ENCODE measurements around the gene CEPT1. TPM values are rescaled to one million over a fixed set of nuclear protein-coding genes. Genes with fewer than 3 reads are reported as not detected.

The CEPT1 gene
- total and polyA plus RNA-seq, 2 donors (not counting 3 experiments of a cell fraction or from before 2014, with no cell fraction given), result 13.6 to 29.1 TPM

DNA sequence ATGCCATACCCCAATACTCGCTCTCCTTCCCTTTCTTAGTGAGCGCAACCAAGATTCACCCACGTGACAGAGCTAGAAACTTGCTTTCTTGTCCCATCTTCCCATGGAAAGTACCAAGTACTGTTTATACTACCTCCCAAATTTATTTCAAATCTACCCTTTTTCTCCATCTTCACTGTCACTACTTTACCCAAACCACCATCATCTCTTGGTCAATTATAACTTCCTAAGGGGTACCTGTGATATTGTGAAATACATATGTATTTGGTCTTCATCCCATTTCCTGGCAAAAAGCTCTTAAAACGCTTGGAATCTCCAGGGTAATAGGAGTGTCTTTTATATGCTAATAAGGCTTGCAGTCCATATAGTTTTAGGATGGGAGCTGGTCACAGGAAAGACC is 8.3 kb upstream of the CEPT1 start:
- Histone ChIP-seq H3K27ac (ENCODE audit: insufficient read depth, low read depth, low read length) (no peak overlapping the region), H3K79me2 (ENCODE audit: control insufficient read depth, insufficient read depth, low read length) (no peaks in the 10 kb centered on the region), H3K4me2 (ENCODE audit: insufficient read depth, low read length) (no peak overlapping the region), H3K36me3 (ENCODE audit: control insufficient read depth in 2 of 2, extremely low read depth in 1 of 2, insufficient read depth in 2 of 2, low read length in 2 of 2) (peaks cover 2 to 3% of the 10 kb centered on the region in 2 experiments), H3K4me3 (replicated peaks in 1 of 3; ENCODE audit: insufficient read depth in 1 of 3, low read depth in 1 of 3, low read length in 3 of 3) (no peak overlapping the region), H4K20me1 (replicated peaks; ENCODE audit: control insufficient read depth, extremely low read depth, insufficient read depth, low read length) (no peaks in the 10 kb centered on the region), H2AFZ (ENCODE audit: low read depth, low read length) (no peak overlapping the region), H3K9me1 (replicated peaks; ENCODE audit: control insufficient read depth, extremely low read depth, insufficient read depth, low read length) (no peaks in the 10 kb centered on the region), H3K9ac (replicated peaks; ENCODE audit: extremely low read depth, insufficient read depth, low read length) (no peak overlapping the region), H3K9me3 (replicated peaks; ENCODE audit: control insufficient read depth, insufficient read depth, low read length) (no peaks in the 10 kb centered on the region), H3K4me1 (ENCODE audit: control insufficient read depth, extremely low read depth, insufficient read depth, low read length) (no peaks in the 10 kb centered on the region), H3K27me3 (ENCODE audit: control insufficient read depth in 2 of 2, insufficient read depth in 2 of 2, low read length in 2 of 2) (no peaks in the 10 kb centered on the region)
- intact Hi-C loops (cut with micrococcal nuclease), result no loop called here
- no TSS peak for BruUV-seq (replicated peaks)
- dilution Hi-C loops (cut with MboI; ENCODE audit: extremely low pct_ligation_motif_present, low sequenced_read_pairs), result no loop called here
- FAIRE-seq, result no peak
- no peak for DNase-seq (ENCODE audit: low read depth, low spot score)
- POLR2A ChIA-PET, result no interaction called here
- CTCF ChIA-PET, result no interaction called here
- no peak for TF ChIP-seq JUN (IDR thresholded peaks at IDR 0.05; ENCODE audit: borderline replicate concordance, insufficient read depth, insufficient read length, low read depth)
- TF ChIP-seq GATA2 (IDR thresholded peaks at IDR 0.05; ENCODE audit: insufficient read depth, insufficient read length, low read depth, low read length), result no peak
- TF ChIP-seq CTCF (IDR thresholded peaks at IDR 0.05; ENCODE audit: extremely low read depth in 1 of 2, insufficient read depth in 1 of 2, low read depth in 1 of 2, low read length in 2 of 2), result no peak
- no peak for TF ChIP-seq MAX (IDR thresholded peaks at IDR 0.05; ENCODE audit: insufficient read depth, insufficient read length)
- TF ChIP-seq POLR2A (IDR thresholded peaks at IDR 0.05; ENCODE audit: low read depth, low read length), result no peak
- no peak for TF ChIP-seq EZH2 (IDR thresholded peaks at IDR 0.05; ENCODE audit: borderline replicate concordance, low read depth, low read length, severe bottlenecking)
- TF ChIP-seq POLR2AphosphoS5 (IDR thresholded peaks at IDR 0.05; ENCODE audit: insufficient read depth, low read depth, low read length), result no peak
- TF ChIP-seq MYC (IDR thresholded peaks at IDR 0.05; ENCODE audit: low read depth, low read length), result no peak
- no peak for TF ChIP-seq FOS (IDR thresholded peaks at IDR 0.05; ENCODE audit: borderline replicate concordance, insufficient read depth, low read length)

Data from endothelial cell of umbilical vein (primary cell).